Measurements from ENCODE around the gene TMEM69. TPM values are rescaled to one million over a fixed set of nuclear protein-coding genes. Genes with fewer than 3 reads are reported as not detected.

TMEM69 gene
- total RNA-seq, 1 donor from 2014 or later = 65.2 TPM

DNA sequence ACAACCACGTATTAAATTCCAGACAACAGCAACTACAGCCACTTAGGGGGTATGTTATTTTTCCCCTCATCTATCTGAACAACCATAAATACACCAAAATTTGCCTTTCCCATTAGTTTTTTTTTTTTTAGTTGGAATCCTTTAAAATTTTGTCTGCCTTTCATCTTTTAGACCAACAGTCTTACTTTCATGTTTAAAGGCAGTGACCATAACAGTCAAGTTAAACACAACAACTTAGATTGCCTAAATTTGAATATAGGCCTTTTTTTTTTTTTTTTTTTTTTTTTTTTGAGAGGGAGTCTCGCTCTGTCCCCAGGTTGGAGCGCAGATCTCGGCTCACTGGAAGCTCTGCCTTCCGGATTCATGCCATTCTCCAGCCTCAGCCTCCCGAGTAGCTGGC lies 5.0 kb upstream of the TMEM69 start:
- Histone ChIP-seq H3F3A (ENCODE audit: low read depth) (peaks cover 18% of the 10 kb centered on the region), H4K20me1 (ENCODE audit: low read depth) (peaks cover 68% of the 10 kb centered on the region), H3K4me3 (peak overlapping the region; percentile 9), H3K4me2 (peak overlapping the region; percentile 61), H3K9ac (no peak overlapping the region), H3K79me2 (ENCODE audit: low read depth) (peaks cover 84% of the 10 kb centered on the region), H3K36me3 (no peaks in the 10 kb centered on the region), H3K27ac (no peak overlapping the region), H2AFZ (replicated peaks) (no peak overlapping the region), H3K4me1 (peaks cover 38% of the 10 kb centered on the region), H3K9me3 (ENCODE audit: low read depth) (no peaks in the 10 kb centered on the region), H3K27me3 (no peaks in the 10 kb centered on the region)
- H3K4me3 Mint-ChIP-seq = no peak overlapping the region
- no peaks in the 10 kb centered on the region for H3K9me3 Mint-ChIP-seq
- no peak for TF ChIP-seq CTCF (IDR thresholded peaks at IDR 0.05)
- TF ChIP-seq EZH2 (IDR thresholded peaks at IDR 0.05) = no peak
- TF ChIP-seq EZH2phosphoT487 (IDR thresholded peaks at IDR 0.05) = no peak
- peaks cover 4% of the 10 kb centered on the region for H3K36me3 Mint-ChIP-seq
- DNase-seq (ENCODE audit: low spot score) = no peak
- no peak overlapping the region for H3K27ac Mint-ChIP-seq
- H3K27me3 Mint-ChIP-seq (ENCODE audit: insufficient read depth, low read depth) = peaks cover 5% of the 10 kb centered on the region
- peaks cover 26% of the 10 kb centered on the region for H3K4me1 Mint-ChIP-seq

DNA sequence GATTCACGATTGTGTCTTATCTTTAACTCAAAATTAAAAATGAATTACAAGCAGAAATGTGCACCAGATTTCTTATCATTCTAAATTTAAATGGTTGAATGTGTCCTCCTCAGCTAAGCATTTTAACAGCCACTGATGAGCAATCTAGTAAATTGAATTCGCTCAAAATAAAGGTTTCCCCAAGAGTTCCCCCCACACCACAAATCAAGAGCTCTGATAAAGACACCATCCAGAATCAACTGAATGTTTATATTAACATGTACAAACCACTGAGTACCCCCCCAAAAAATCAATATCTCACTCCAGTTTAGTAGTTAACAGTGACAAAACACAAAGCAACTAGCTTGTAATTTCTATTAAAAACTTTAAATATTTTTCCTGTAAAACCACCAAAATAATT lies 3.6 kb upstream of the TMEM69 start:
- Histone ChIP-seq H3K36me3 (no peaks in the 10 kb centered on the region), H3K4me2 (peak overlapping the region; percentile 88), H3K9ac (peak overlapping the region; percentile 96), H4K20me1 (ENCODE audit: low read depth) (peaks cover 53% of the 10 kb centered on the region), H3K27me3 (no peaks in the 10 kb centered on the region), H2AFZ (replicated peaks) (no peak overlapping the region), H3K4me3 (peak overlapping the region; percentile 96), H3K79me2 (ENCODE audit: low read depth) (peaks cover 83% of the 10 kb centered on the region), H3K27ac (no peak overlapping the region), H3K4me1 (peaks cover 42% of the 10 kb centered on the region), H3F3A (ENCODE audit: low read depth) (peaks cover 18% of the 10 kb centered on the region), H3K9me3 (ENCODE audit: low read depth) (no peaks in the 10 kb centered on the region)
- peaks cover 5% of the 10 kb centered on the region for H3K27me3 Mint-ChIP-seq (ENCODE audit: insufficient read depth, low read depth)
- no peak overlapping the region for H3K27ac Mint-ChIP-seq
- peaks cover 2% of the 10 kb centered on the region for H3K36me3 Mint-ChIP-seq
- TF ChIP-seq EZH2 (IDR thresholded peaks at IDR 0.05) (no peak), CTCF (IDR thresholded peaks at IDR 0.05) (no peak), EZH2phosphoT487 (IDR thresholded peaks at IDR 0.05) (no peak)
- H3K9me3 Mint-ChIP-seq = no peaks in the 10 kb centered on the region
- H3K4me1 Mint-ChIP-seq = peaks cover 33% of the 10 kb centered on the region
- H3K4me3 Mint-ChIP-seq = peak overlapping the region; percentile 100
- no peak for DNase-seq (ENCODE audit: low spot score)

DNA sequence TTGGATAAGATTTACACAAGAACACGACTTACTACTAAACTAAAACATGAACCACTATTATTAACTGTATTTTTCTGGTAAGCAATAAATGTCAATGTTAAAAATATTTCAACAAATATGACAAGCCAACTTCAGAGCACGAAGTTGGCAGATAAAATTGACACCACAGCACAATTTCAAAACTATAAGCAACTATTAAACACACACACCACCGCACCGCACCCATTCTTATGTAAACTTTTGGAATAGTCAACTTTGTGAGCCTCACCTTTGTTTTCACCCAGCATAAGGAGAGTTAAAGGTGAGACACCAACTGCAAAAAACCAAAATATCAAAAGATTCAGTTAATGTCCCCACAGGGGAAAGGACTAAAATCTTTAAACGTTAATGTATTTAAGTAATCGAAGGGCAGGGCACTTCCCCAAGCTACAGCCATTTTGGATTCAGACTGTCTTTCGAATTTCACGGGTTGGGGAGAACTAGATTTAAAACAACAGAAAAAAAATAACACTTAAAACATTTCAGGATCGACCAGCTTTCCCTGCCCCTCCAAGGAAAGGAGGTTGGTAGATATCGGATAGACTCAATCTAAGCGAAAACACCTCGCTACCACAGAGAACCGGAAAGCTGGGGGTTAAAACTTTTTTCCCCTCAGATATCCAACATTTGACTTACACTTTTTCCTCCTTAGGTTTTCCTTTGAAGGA lies 2.5 kb upstream of the TMEM69 start:
- peak; percentile 9 for DNase-seq (ENCODE audit: low spot score)
- peaks cover 2% of the 10 kb centered on the region for H3K36me3 Mint-ChIP-seq
- peak overlapping the region; percentile 88 for H3K4me2 ChIP-seq
- no peaks in the 10 kb centered on the region for H3K27me3 ChIP-seq
- TF ChIP-seq EZH2phosphoT487 (IDR thresholded peaks at IDR 0.05) (no peak), EZH2 (IDR thresholded peaks at IDR 0.05) (no peak), CTCF (IDR thresholded peaks at IDR 0.05) (no peak)
- H3K27ac ChIP-seq = peak overlapping the region; percentile 91
- H3K79me2 ChIP-seq (ENCODE audit: low read depth) = peaks cover 83% of the 10 kb centered on the region
- no peaks in the 10 kb centered on the region for H3K36me3 ChIP-seq
- peaks cover 15% of the 10 kb centered on the region for H3F3A ChIP-seq (ENCODE audit: low read depth)
- peak overlapping the region; percentile 96 for H3K4me3 ChIP-seq
- peak overlapping the region; percentile 100 for H3K4me3 Mint-ChIP-seq
- H3K4me1 Mint-ChIP-seq = peaks cover 33% of the 10 kb centered on the region
- peak overlapping the region; percentile 99 for H3K27ac Mint-ChIP-seq
- no peaks in the 10 kb centered on the region for H3K9me3 ChIP-seq (ENCODE audit: low read depth)
- H4K20me1 ChIP-seq (ENCODE audit: low read depth) = peaks cover 43% of the 10 kb centered on the region
- peaks cover 5% of the 10 kb centered on the region for H3K27me3 Mint-ChIP-seq (ENCODE audit: insufficient read depth, low read depth)
- H3K9ac ChIP-seq = peak overlapping the region; percentile 96
- H3K4me1 ChIP-seq = peaks cover 40% of the 10 kb centered on the region
- H2AFZ ChIP-seq (replicated peaks) = peak overlapping the region; percentile 91
- no peaks in the 10 kb centered on the region for H3K9me3 Mint-ChIP-seq
